Femur (tissue), 1 donor: ENCODE measurements around the gene SLC17A3.

Experiments used
- DNase-seq: peaks from one replicate; pipeline ENCODE4 v3.0.0-alpha.2; 2017

The SLC17A3 gene

GRCh38 chr6:25888626-25889025, 14.6 kb upstream of the SLC17A3 start:
- no peak for DNase-seq

DNA sequence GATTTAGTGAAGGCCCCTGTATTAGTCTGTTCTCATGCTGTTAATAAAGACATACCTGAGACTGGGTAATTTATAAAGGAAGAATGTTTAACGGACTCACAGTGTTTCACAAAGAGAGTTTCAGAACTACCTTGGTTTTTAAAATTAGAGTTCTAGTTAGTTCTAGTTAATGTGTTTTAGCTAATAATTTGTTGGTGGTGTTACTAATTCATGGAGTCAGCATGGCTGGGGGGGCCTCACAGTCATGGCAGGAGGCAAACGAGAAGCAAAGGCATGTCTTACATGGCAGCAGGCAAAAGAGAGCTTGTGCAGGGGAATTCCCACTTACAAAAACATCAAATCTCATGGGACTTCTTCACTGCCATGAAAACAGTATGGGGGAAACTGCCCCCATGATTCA, 12.0 kb upstream of the SLC17A3 start:
- no peak for DNase-seq

- DNase-seq: no peak
Measured at GRCh38 chr6:25883991-25884390, 9.9 kb upstream of the SLC17A3 start.

- no peak for DNase-seq
Measured at GRCh38 chr6:25883536-25883935, 9.5 kb upstream of the SLC17A3 start.

DNA sequence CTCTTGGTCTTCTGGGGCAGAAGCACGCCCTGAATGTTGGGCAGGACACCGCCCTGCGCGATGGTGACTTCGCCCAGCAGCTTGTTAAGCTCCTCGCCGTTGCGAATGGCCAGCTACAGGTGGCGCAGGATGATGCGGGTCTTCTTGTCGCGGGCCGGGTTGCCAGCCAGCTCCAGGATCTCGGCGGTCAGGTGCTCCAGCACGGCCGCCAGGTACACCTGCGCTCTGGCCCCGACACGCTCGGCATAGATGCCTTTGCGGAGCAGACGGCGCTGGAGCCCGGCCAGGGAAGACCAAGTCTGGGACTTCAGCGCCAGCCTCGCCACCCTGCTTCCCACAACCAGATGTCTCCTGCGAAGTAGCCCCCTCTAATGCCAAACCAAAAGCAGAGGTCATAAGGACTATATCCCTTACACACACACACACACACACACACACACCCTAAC, 8.0 kb upstream of the SLC17A3 start:
- no peak for DNase-seq

DNA sequence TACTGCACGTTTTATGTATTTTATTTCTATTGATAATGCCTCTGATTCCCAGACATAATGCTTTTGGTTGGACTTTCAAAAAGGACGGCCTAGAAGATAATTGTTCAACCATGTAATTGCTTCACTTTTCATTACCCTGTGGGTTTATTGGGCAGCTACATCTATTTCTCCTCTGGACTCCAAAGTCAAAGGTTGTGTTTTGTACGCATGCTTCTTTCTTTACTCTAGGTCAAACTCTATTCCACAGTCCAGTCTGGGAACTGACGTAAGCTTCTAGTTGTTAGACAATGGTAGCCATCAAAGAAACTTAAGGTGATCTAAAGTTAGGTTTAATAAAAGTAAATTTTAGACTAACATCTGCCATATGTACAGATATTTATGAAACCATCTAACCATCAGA, 6.6 kb upstream of the SLC17A3 start:
- no peak for DNase-seq

DNA sequence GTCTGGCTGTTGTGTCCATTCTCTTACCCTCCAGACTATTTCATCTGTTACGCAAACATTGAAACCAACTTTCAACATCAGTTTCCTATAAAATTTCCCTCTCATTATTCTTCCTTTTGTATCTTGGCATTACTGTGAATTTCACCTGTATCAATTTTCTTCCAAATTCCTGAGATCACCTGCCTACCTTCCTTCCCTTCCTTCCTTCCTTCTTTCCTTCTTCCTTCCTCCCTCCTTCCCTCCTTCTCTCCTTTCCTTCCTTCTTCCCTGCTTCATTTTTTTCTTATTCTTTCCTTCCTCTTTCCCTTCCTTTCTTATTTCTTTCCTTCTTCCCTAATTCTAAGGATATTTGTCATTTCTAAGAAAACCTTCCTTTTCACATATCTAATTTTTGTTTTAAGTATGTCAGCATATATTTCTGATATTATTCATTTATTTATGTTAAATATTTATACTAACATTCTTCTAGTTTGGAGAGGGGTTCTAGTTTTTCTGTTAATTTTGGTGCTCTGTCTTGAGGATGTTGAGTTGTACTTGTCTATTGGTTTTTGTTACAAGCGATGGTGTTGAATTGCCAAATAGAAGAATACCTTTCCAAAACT, 4.8 kb upstream of the SLC17A3 start:
- no peak for DNase-seq

- no peak for DNase-seq
Measured at GRCh38 chr6:25875926-25876602, 2.0 kb upstream of the SLC17A3 start.

DNA sequence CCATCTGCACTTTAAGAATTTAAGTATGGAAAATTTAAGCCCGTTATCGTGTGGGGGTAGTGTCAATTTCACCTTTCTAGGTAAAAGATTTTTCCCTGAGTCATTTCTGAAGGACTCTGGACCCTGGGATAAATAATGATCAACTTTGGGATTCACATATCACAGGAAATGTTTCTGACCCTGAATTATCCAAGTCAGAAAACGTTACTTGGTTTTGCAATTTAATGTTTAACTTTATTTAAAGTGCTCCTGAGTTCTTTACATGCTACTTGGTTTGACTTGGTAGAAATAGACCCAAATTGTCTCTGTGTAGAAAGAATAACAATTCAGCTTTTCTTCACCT, 1.5 kb upstream of the SLC17A3 start:
- no peak for DNase-seq

DNA sequence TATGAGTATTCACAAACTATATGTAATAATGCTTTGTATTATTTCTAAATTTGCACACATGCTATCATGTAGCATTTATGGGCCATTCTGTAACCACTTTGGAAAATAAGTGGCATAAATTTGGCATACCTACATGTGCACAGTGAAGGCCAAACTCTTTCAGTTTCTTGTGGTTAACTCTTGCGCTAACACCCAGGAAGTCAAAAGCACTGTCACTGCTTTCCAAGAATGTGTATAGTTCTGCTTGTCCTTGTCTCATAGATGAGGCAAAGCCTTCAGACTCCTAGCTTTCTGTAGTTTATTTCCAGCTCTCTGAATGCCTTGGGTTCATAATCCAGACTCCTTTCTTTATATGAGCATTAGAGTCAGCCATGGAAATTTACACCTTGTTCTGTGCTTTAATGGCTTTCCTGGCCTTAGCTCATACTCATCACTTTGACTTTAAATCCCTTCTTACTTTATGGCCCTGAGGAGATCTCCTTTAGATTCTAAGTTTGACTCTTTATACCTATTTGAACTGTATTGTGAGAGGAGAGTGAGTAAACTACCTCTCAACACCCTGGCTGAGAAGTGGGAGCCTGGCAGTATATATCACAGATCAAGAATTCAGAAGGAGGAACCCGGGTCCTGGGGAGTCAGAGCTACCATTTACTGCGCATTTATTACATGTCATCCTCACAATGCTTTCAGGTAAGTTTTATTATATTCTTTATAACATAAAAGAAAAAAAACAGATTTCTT, 949 bp upstream of the SLC17A3 start:
- no peak for DNase-seq

DNA sequence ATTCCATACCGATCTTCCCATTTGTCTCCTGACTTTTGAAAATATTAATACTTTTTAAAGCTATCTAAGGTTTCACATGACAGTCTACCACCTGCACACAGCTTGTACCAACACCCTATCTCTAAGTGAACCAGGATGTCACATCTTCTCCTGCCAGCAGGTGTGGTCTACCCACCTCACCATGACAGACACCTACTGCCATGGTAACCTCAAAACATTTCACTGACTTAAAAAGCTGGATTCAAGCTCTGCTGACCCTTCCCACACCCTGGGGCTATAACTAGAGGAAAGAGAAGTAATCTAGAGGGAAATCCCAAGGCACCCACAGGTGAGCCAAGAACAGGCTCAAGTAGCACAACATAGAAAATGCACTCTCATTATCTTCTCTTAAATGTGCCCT, 1.2 kb downstream of the SLC17A3 start:
- no peak for DNase-seq

GRCh38 chr6:25869840-25870239, 4.2 kb downstream of the SLC17A3 start:
- DNase-seq: no peak

DNA sequence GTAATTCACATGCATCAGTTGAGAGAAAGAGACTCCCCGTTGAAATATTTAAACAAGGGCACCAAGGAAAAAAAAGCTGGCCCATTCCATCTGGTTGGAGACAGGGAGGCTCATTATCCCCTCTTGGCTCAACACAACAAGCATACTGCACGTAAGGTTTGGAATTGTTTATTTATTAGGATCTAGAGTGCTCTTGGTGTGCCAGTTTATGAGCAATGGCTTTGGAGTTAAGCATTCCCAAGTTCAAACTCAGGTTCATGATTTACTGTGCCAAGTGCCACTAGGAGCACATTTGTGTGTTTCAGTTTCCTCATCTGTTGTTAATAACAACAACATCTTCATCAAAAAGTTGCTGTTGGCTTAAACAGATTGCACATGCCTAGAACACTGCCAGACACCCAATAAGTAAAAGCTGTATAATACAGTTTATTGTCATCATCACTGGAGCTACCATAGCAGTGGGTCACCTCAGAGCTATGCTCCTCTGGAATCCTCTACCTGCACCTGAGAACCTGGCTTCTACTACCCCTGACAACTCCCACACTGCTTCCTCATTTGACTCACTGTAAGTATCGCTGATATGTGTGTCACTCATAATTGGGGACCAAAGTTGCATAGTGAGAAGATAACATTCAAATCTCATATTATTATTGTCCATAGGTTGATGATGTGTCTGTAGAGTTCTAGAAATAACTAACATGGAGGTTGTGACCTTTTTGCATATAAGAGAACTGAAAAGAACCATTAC, 5.4 kb downstream of the SLC17A3 start:
- DNase-seq: no peak

GRCh38 chr6:25866011-25866410, 8.0 kb downstream of the SLC17A3 start:
- no peak for DNase-seq

GRCh38 chr6:25863360-25863759, 10.7 kb downstream of the SLC17A3 start:
- no peak for DNase-seq

DNA sequence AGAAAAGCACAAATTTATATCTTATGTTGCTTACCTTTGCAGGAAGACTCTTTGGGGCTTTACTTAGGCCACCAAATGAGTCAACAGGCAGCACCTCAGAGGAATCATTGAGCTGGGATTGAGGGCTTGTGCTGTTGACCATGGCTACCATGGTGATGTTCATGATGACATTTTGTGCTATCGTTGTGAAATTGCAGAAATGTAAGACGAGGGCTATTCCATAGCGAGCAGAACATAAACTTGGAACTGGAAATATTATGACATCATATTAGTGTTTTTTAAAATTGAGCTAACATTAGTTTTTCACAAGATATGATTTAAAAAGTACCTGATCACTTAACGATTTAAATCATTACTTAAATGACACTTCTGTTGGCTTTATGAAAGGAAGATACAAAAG, 11.8 kb downstream of the SLC17A3 start:
- DNase-seq: no peak

DNA sequence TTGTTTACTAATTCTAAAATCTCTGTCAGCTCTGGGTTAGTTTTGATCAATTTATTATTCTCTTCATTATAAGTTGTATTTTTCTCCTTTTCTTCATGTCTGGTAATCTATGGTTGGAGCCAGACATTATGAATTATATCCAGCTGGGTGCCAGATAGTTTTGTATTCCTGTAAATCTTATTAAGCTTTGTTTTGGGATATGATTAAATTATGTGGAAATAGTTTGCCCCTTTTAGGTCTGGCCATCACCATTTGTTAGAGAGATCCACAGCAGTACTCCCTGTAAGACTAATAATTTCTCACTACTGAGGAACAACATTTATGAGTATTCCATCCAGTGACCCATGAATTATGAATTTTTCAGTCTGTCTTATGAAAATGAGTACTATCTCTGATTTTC, 21.3 kb downstream of the SLC17A3 start:
- DNase-seq: no peak

DNA sequence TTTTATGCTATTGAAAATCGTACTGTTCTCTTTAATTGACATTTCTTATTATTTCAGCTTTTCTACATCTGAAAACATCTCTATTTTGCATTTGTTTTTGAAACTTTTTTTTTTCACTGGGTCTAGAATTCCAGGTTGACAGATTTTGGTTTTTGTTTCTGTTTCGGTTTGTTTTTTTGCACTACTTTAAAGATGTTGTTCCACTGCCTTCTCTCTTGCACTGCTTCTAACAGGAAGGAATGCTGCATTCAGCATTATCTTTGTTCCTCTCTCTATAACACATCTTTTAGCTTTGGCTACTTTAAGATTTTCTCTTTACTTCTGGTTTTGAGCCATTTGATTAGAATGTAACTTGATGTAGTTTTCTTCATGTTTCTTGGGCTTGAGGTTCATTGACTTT, 22.1 kb downstream of the SLC17A3 start:
- DNase-seq: no peak

DNA sequence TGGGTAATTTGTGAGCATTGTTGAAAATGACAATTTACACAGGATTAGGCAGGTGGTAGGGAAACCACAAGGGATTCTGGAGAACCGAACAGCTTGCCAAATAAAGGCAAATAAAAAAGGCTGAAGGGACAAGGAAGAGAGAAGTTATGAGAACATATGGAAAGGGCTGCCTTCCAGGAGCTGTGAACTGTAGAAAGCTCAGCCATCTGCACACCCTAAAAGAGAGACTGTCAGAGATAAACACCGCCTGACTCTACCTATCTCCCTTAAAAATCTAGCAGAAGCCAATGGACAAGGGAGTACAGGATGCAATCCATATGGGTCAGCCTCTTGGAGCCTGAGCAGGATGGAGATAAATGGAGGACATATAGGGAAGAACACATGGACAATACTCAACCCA, 29.5 kb downstream of the SLC17A3 start:
- no peak for DNase-seq

DNA sequence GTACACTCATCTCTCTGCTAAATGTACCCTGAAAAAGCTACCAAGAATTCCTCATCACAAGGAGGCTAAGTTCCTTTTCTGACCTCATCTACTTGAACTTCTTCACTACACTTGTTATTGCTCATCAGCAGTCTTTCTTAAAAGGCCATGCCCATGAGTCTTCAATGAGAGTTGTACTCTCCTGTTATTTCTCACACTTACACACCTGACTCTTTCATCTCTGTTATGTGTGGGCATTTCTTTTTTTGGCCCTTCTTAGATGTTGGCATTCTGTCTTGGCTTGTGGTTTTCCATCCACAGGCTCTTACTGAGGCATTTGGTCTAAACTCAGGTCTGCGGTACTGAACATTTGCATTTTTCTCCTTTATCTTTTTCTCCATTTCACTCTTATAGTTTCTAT, 31.5 kb downstream of the SLC17A3 start:
- DNase-seq: no peak

DNA sequence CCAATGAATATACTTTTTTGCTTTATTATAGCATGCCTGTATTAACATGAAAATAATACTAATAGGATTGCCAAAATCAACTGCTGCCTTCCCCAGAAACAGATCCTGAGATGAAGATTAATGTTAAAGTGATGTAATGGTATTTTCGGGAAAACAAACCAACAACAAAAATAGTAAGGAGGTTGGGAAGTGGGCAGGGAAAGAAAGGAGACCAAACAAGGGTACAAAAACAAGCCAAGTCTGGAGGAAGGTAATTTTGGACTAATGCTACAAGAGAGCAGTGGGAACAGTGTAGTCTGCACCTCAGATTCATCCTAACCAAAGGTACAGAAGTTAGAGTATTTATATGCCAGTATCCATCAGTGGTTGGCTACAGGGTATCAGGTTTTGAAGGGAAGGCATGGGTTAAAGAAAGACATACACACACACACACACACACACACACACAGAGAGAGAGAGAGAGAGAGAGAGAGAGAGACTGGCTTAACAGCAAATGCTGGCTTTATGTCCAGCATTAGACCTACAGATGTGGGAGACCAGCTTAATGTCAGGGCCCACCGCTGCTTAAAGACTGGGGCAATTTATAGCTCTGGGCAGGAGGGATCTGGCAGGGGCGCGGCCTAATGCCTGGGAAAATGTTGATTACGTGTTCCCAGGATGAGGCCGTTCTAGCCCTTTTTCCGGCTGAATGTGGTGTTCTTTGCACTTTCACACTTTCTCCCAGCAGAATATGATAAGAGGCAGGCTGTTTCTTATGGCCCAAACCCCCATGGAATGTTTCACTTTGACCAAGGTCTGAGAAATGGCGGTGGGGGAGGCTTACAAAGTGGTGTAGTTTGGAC, 38.4 kb downstream of the SLC17A3 start:
- DNase-seq: peak; percentile 19

DNA sequence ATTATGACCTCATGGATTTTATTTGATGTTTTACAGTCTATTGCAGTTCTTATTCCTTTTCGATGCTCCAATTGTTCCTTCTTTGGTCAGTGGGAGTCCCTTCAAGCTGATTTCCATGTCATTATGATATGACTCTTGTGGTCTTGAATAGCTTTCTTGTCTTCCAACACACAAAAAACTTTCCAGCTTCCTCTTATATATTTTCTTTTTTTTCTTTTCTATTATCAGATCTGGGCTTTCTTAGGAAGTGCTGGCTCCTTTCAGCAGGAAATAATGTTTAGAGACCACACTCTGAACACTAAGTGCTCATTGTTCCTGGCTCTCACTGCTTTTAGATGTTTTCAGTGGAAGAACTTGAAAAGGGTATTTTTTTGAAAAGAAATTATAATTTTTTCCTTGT, 39.1 kb downstream of the SLC17A3 start:
- no peak for DNase-seq

DNA sequence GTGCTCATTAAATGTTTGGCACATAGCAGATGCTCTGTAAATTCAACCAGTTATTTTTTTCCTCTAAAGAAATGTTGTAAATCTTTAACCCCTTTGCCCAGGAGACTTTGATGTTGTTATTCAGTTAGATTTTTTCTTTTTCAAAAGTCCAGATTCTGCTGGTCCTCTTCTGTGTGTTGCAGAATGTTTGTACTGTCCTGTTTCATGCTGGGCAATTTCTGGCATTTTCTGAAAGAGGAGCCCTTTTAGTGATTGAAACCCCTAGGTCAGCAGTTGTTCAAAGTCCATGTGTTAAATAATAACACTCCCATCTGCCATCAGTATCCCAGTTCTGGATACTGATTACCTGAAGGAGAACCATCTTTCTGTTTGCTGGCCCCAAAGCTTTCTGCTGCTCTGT, 40.9 kb downstream of the SLC17A3 start:
- no peak for DNase-seq
